HEK293 (cell line): ENCODE data around the gene OGFOD3.

Experiments
- CTCF ChIA-PET: fragments of 350-600 bp; formaldehyde crosslinking; extraction: SDS; loops from one replicate; lab custom pipeline; 2021; ENCODE audit warnings: antibody characterized with exemption; lab: Yijun Ruan, JAX
- POLR2A ChIA-PET: fragments of 300-600 bp; formaldehyde crosslinking; extraction: SDS; loops from one replicate; lab custom pipeline; 2020; ENCODE audit warnings: antibody characterized with exemption, inconsistent platforms; lab: Yijun Ruan, JAX
- H3K27ac ChIP-seq: fragments of 200-500 bp; sonication (Bioruptor generic); 2 replicates; pipeline ENCODE4 v1.5.1; 2014; ENCODE audit warnings: low read depth, low read length, control low read depth, inconsistent platforms; ENCODE audit errors: extremely low read depth
- H3K36me3 ChIP-seq, 2 experiments: fragments of 200-500 bp in 1 of 2; sonication (Bioruptor generic) in 1 of 2; 1 replicate in 1 of 2; 2 replicates in 1 of 2; pipeline ENCODE4 v1.5.1; 2014 to 2017; ENCODE audit warnings: inconsistent platforms in 2 of 2, low read length in 2 of 2; ENCODE audit not compliant: control insufficient read depth in 2 of 2, insufficient read depth in 1 of 2
- H3K4me1 ChIP-seq: fragments of 200-500 bp; sonication (Bioruptor generic); 2 replicates; pipeline ENCODE4 v1.5.1; 2014; ENCODE audit warnings: mild to moderate bottlenecking, low read length, inconsistent platforms; ENCODE audit not compliant: control insufficient read depth, insufficient read depth
- H3K4me3 ChIP-seq: 2 replicates; pipeline ENCODE4 v1.5.1; 2011; ENCODE audit warnings: low read depth, mild to moderate bottlenecking, control low read depth, low read length, moderate library complexity
- H3K9me3 ChIP-seq: fragments of 200-500 bp; sonication (Bioruptor generic); 2 replicates; pipeline ENCODE4 v1.5.1; 2014; ENCODE audit warnings: low read depth, low read length, inconsistent platforms; ENCODE audit not compliant: control insufficient read depth, insufficient read depth
- BCL6B ChIP-seq: fragments of 450-650 bp; formaldehyde crosslinking; IDR thresholded peaks from 2 replicates; pipeline ENCODE4 v1.5.1; 2017; ENCODE audit warnings: missing biosample characterization, missing genetic modification characterization
- CTCF ChIP-seq: fragments of 450-650 bp; formaldehyde crosslinking; IDR thresholded peaks from 2 replicates; pipeline ENCODE4 v1.5.1; 2016; ENCODE audit warnings: missing biosample characterization, missing genetic modification characterization
- IKZF3 ChIP-seq: fragments of 450-650 bp; IDR thresholded peaks from 2 replicates; pipeline ENCODE4 v1.5.0; 2018; ENCODE audit warnings: missing biosample characterization, mild to moderate bottlenecking, missing genetic modification characterization, moderate library complexity
- PRDM1 ChIP-seq: fragments of 450-650 bp; formaldehyde crosslinking; IDR thresholded peaks from 2 replicates; pipeline ENCODE4; 2016; ENCODE audit warnings: missing biosample characterization, missing genetic modification characterization
- REST ChIP-seq: fragments of 450-650 bp; formaldehyde crosslinking; IDR thresholded peaks from 2 replicates; pipeline ENCODE4 v1.5.1; 2016; ENCODE audit warnings: missing biosample characterization, missing genetic modification characterization
- SALL2 ChIP-seq: fragments of 450-650 bp; formaldehyde crosslinking; IDR thresholded peaks from 2 replicates; pipeline ENCODE4 v1.5.0; 2017; ENCODE audit warnings: missing biosample characterization, mild to moderate bottlenecking, missing genetic modification characterization, borderline replicate concordance
- ZBTB21 ChIP-seq: fragments of 450-650 bp; formaldehyde crosslinking; IDR thresholded peaks from 2 replicates; pipeline ENCODE4 v1.5.1; 2017; ENCODE audit warnings: missing biosample characterization, missing genetic modification characterization
- ZFHX2 ChIP-seq: fragments of 450-650 bp; formaldehyde crosslinking; conservative IDR thresholded peaks from 2 replicates; pipeline ENCODE4 v1.5.1; 2016; ENCODE audit warnings: missing biosample characterization, missing genetic modification characterization
- ZFP69B ChIP-seq: fragments of 450-650 bp; formaldehyde crosslinking; IDR thresholded peaks from 2 replicates; pipeline ENCODE4 v1.5.1; 2016; ENCODE audit warnings: missing biosample characterization, missing genetic modification characterization
- ZNF112 ChIP-seq: fragments of 450-650 bp; formaldehyde crosslinking; IDR thresholded peaks from 2 replicates; pipeline ENCODE4 v1.5.0; 2017; ENCODE audit warnings: missing biosample characterization, missing genetic modification characterization
- ZNF132 ChIP-seq: fragments of 450-650 bp; formaldehyde crosslinking; IDR thresholded peaks from 2 replicates; pipeline ENCODE4 v1.5.1; 2017; ENCODE audit warnings: missing biosample characterization, missing genetic modification characterization, borderline replicate concordance
- ZNF174 ChIP-seq: fragments of 450-650 bp; formaldehyde crosslinking; IDR thresholded peaks from 2 replicates; pipeline ENCODE4 v1.5.0; 2017; ENCODE audit warnings: missing biosample characterization, mild to moderate bottlenecking, missing genetic modification characterization
- ZNF175 ChIP-seq: fragments of 450-650 bp; formaldehyde crosslinking; IDR thresholded peaks from 2 replicates; pipeline ENCODE4 v1.5.1; 2016; ENCODE audit warnings: missing biosample characterization, missing genetic modification characterization
- ZNF223 ChIP-seq: fragments of 450-650 bp; formaldehyde crosslinking; IDR thresholded peaks from 2 replicates; pipeline ENCODE4 v1.5.1; 2016; ENCODE audit warnings: missing biosample characterization, missing genetic modification characterization
- ZNF239 ChIP-seq: fragments of 450-650 bp; formaldehyde crosslinking; IDR thresholded peaks from 2 replicates; pipeline ENCODE4 v1.5.1; 2016; ENCODE audit warnings: missing biosample characterization, missing genetic modification characterization
- ZNF341 ChIP-seq: fragments of 450-650 bp; formaldehyde crosslinking; IDR thresholded peaks from 2 replicates; pipeline ENCODE4; 2016; ENCODE audit warnings: low read depth, missing biosample characterization, missing genetic modification characterization
- ZNF48 ChIP-seq: fragments of 450-650 bp; formaldehyde crosslinking; IDR thresholded peaks from 2 replicates; pipeline ENCODE4 v1.5.1; 2016; ENCODE audit warnings: missing biosample characterization, missing genetic modification characterization
- ZNF501 ChIP-seq: fragments of 450-650 bp; formaldehyde crosslinking; IDR thresholded peaks from 2 replicates; pipeline ENCODE4 v1.5.1; 2016; ENCODE audit warnings: missing biosample characterization, missing genetic modification characterization
- ZNF623 ChIP-seq: fragments of 450-650 bp; formaldehyde crosslinking; IDR thresholded peaks from 2 replicates; pipeline ENCODE4 v1.5.1; 2016; ENCODE audit warnings: missing biosample characterization, missing genetic modification characterization
- ZNF704 ChIP-seq: fragments of 450-650 bp; formaldehyde crosslinking; IDR thresholded peaks from 2 replicates; pipeline ENCODE4 v1.5.1; 2016; ENCODE audit warnings: missing biosample characterization, missing genetic modification characterization
- ZNF747 ChIP-seq: fragments of 450-650 bp; formaldehyde crosslinking; IDR thresholded peaks from 2 replicates; pipeline ENCODE4 v1.5.1; 2016; ENCODE audit warnings: missing biosample characterization, missing genetic modification characterization
- ZNF777 ChIP-seq: fragments of 450-650 bp; formaldehyde crosslinking; IDR thresholded peaks from 2 replicates; pipeline ENCODE4 v1.5.1; 2017; ENCODE audit warnings: missing biosample characterization, missing genetic modification characterization, borderline replicate concordance
- ZNF785 ChIP-seq: fragments of 450-650 bp; formaldehyde crosslinking; IDR thresholded peaks from 2 replicates; pipeline ENCODE4 v1.5.1; 2016; ENCODE audit warnings: missing biosample characterization, missing genetic modification characterization
- ZNF791 ChIP-seq: fragments of 450-650 bp; formaldehyde crosslinking; IDR thresholded peaks from 2 replicates; pipeline ENCODE4 v1.5.1; 2016; ENCODE audit warnings: missing biosample characterization, missing genetic modification characterization

Gene OGFOD3

GRCh38 chr17:82416264-82416663 is 2.1 kb downstream of the OGFOD3 start:
- H3K36me3 ChIP-seq, result peaks cover 13 to 27% of the 10 kb centered on the region in 2 experiments
- POLR2A ChIA-PET, result no interaction called here
- H3K27ac ChIP-seq, result no peak overlapping the region
- CTCF ChIA-PET, result interaction anchor here (0.6 to 2.0 kb wide), 6 partner anchors 64 to 386 kb away, joined by 3 to 8 read pairs (median 4); no protein-coding TSS in a partner anchor
- no peaks in the 10 kb centered on the region for H3K9me3 ChIP-seq
- no peak for TF ChIP-seq IKZF3 (tag by site-specific recombination)
- TF ChIP-seq ZBTB21, result no peak
- TF ChIP-seq ZNF174, result no peak
- H3K4me3 ChIP-seq, result no peak overlapping the region
- H3K4me1 ChIP-seq, result peaks cover 12% of the 10 kb centered on the region

- no peak overlapping the region for H3K27ac ChIP-seq
- H3K4me1 ChIP-seq, result peaks cover 12% of the 10 kb centered on the region
- H3K36me3 ChIP-seq, result peaks cover 13 to 22% of the 10 kb centered on the region in 2 experiments
- TF ChIP-seq ZNF747 (no peak), ZNF48 (tag by site-specific recombination) (no peak), SALL2 (tag by site-specific recombination) (no peak), ZNF785 (tag by site-specific recombination) (no peak), IKZF3 (tag by site-specific recombination) (no peak), CTCF (tag by site-specific recombination) (no peak), BCL6B (no peak), ZNF623 (tag by site-specific recombination) (no peak), PRDM1 (tag by site-specific recombination) (no peak), ZNF112 (tag by site-specific recombination) (no peak), ZNF704 (tag by site-specific recombination) (no peak), ZNF223 (no peak), ZNF175 (tag by site-specific recombination) (no peak), ZNF239 (tag by site-specific recombination) (no peak), ZNF791 (no peak)
- TF ChIP-seq, all 188 proteins: peak for 0
- CTCF ChIA-PET, result interaction anchor here (0.7 to 1.6 kb wide), 4 partner anchors 112 to 385 kb away, joined by 3 to 6 read pairs (median 3); no protein-coding TSS in a partner anchor
- no peaks in the 10 kb centered on the region for H3K9me3 ChIP-seq
- H3K4me3 ChIP-seq, result no peak overlapping the region
- POLR2A ChIA-PET, result no interaction called here
Observed at GRCh38 chr17:82415786-82416185, 2.6 kb downstream of the OGFOD3 start.

- Histone ChIP-seq H3K4me3 (no peak overlapping the region), H3K27ac (no peak overlapping the region), H3K4me1 (peaks cover 12% of the 10 kb centered on the region), H3K9me3 (no peaks in the 10 kb centered on the region), H3K36me3 (peaks cover 9 to 18% of the 10 kb centered on the region in 2 experiments)
- POLR2A ChIA-PET, result no interaction called here
- CTCF ChIA-PET, result interaction anchor here (0.5 to 1.1 kb wide), 6 partner anchors 8 to 385 kb away, joined by 3 to 11 read pairs (median 4); no protein-coding TSS in a partner anchor
- TF ChIP-seq ZFHX2 (tag by site-specific recombination) (no peak), ZNF777 (no peak), BCL6B (no peak), IKZF3 (tag by site-specific recombination) (no peak), ZNF341 (tag by site-specific recombination) (no peak), REST (tag by site-specific recombination) (no peak), ZNF501 (tag by site-specific recombination) (no peak), ZNF132 (tag by site-specific recombination) (no peak), ZFP69B (no peak)
Observed at GRCh38 chr17:82415336-82415735, 3.0 kb downstream of the OGFOD3 start.
